Colonic mucosa (tissue), 4 donors: ENCODE results near the gene CFAP54. TPM values are rescaled to one million over a fixed set of nuclear protein-coding genes. Genes with fewer than 3 reads are reported as not detected.

Experiments used
- DNase-seq: peaks from one replicate; pipeline ENCODE4 v3.0.0-alpha.2; 2020
- H3K27ac ChIP-seq: fragments of 200-600 bp; one replicate; pipeline ENCODE4 v1.8.0; 2021
- H3K27me3 ChIP-seq: fragments of 200-600 bp; one replicate; pipeline ENCODE4 v1.8.0; 2021
- H3K36me3 ChIP-seq: fragments of 200-600 bp; one replicate; pipeline ENCODE4 v1.8.0; 2021
- H3K4me1 ChIP-seq: fragments of 200-600 bp; one replicate; pipeline ENCODE4 v1.8.0; 2021; ENCODE audit warnings: mild to moderate bottlenecking
- H3K4me3 ChIP-seq: fragments of 200-600 bp; one replicate; pipeline ENCODE4 v1.8.0; 2021
- H3K9ac ChIP-seq, 2 donors: one replicate each; pipeline ENCODE4 v1.7.0; 2013; ENCODE audit warnings: control low read depth in 2 of 2, low read depth in 2 of 2, low read length in 2 of 2
- H3K9me3 ChIP-seq: fragments of 200-600 bp; one replicate; pipeline ENCODE4 v1.8.0; 2021
- CTCF ChIP-seq: fragments of 200-600 bp; IDR thresholded peaks from one replicate; pipeline ENCODE4 v1.8.0; 2022; ENCODE audit warnings: antibody characterized with exemption, mild to moderate bottlenecking
- intact Hi-C: fragments of 100-400 bp; cut with DNase I; formaldehyde crosslinking; loops from one replicate; pipeline ENCODE4 v1.14.1; 2022
- total RNA-seq, 2 donors: library from RNA; stranded (reverse); fragmentation: NEBNext Ultra II Directional in 1 of 2; extraction: Animal tissue kit (Norgen Biotek cat#: 25700) in 1 of 2; gene quantifications; one replicate each; pipeline ENCODE4 v1.2.1, GENCODE V29; 2021
- donor health status: healthy.
- donor health status: DM: no; HTN: no; CAD: no.
- donor health status: DM: no; HTN: no; CAD: no.

CFAP54 gene
- total RNA-seq, 2 donors from 2014 or later = 0.32 TPM

- intact Hi-C loops = no loop called here
- Histone ChIP-seq H3K36me3 (no peaks in the 10 kb centered on the region), H3K4me3 (peak overlapping the region; percentile 80), H3K27ac (no peak overlapping the region), H3K9ac (peak overlapping the region in 1 of 2 donors; percentile 62), H3K9me3 (no peaks in the 10 kb centered on the region), H3K4me1 (no peaks in the 10 kb centered on the region), H3K27me3 (no peaks in the 10 kb centered on the region)
- no peak for TF ChIP-seq CTCF
- no peak for DNase-seq
These were observed 419.0 kb downstream of the CFAP54 start for GRCh38 chr12:96908423-96908675.

- H3K27me3 ChIP-seq = no peaks in the 10 kb centered on the region
- no peaks in the 10 kb centered on the region for H3K4me1 ChIP-seq
- no peak for DNase-seq
- H3K4me3 ChIP-seq = no peak overlapping the region
- H3K36me3 ChIP-seq = no peaks in the 10 kb centered on the region
- TF ChIP-seq CTCF = no peak
- H3K9ac ChIP-seq = no peak overlapping the region
- no peak overlapping the region for H3K27ac ChIP-seq
- no peaks in the 10 kb centered on the region for H3K9me3 ChIP-seq
- intact Hi-C loops = no loop called here
These were observed 422.9 kb downstream of the CFAP54 start for GRCh38 chr12:96912261-96912660.

- DNase-seq = no peak
- Histone ChIP-seq H3K4me3 (no peak overlapping the region), H3K9ac (no peak overlapping the region), H3K36me3 (no peaks in the 10 kb centered on the region), H3K27me3 (no peaks in the 10 kb centered on the region), H3K27ac (no peak overlapping the region), H3K4me1 (no peaks in the 10 kb centered on the region), H3K9me3 (no peaks in the 10 kb centered on the region)
- intact Hi-C loops = no loop called here
- no peak for TF ChIP-seq CTCF
These were observed 423.6 kb downstream of the CFAP54 start for GRCh38 chr12:96912943-96913342.

GRCh38 chr12:96919510-96920210 is 430.3 kb downstream of the CFAP54 start:
- DNase-seq = no peak
- Histone ChIP-seq H3K27me3 (no peaks in the 10 kb centered on the region), H3K9me3 (no peaks in the 10 kb centered on the region), H3K36me3 (no peaks in the 10 kb centered on the region), H3K4me1 (no peaks in the 10 kb centered on the region), H3K9ac (no peak overlapping the region), H3K27ac (no peak overlapping the region), H3K4me3 (no peak overlapping the region)
- no peak for TF ChIP-seq CTCF
- intact Hi-C loops = no loop called here

Other genes with a start within 250 kb of the CFAP54 start
- gene CDK17, start 89.1 kb upstream of the CFAP54 start, total RNA-seq = 10 to 100 TPM; 13.2 to 23.4 TPM